Measurements from ENCODE around the gene IGFBP4.

- TF ChIP-seq POLR2AphosphoS5 (IDR thresholded peaks at IDR 0.05) (no peak), CTCF (IDR thresholded peaks at IDR 0.05) (no peak)
Measured at GRCh38 chr17:40486522-40487370, 43.5 kb downstream of the IGFBP4 start.
